Endodermal cell (in vitro differentiated cells): ENCODE results near the gene SCOC. TPM values are rescaled to one million over a fixed set of nuclear protein-coding genes. Genes with fewer than 3 reads are reported as not detected.

Experiments
- DNase-seq: peaks from one replicate; pipeline ENCODE4 v3.0.0-alpha.2; 2017
- H3K27ac ChIP-seq: 2 replicates; pipeline ENCODE4 v1.5.1; 2013; ENCODE audit warnings: mild to moderate bottlenecking, low read depth, low read length, moderate library complexity
- H3K27me3 ChIP-seq: 2 replicates; pipeline ENCODE4 v1.6.1; 2013; ENCODE audit warnings: mild to moderate bottlenecking, low read length, moderate library complexity; ENCODE audit not compliant: insufficient read depth, control insufficient read depth, poor library complexity, severe bottlenecking
- H3K36me3 ChIP-seq: 2 replicates; pipeline ENCODE4 v1.7.0; 2013; ENCODE audit warnings: mild to moderate bottlenecking, low read length, moderate library complexity; ENCODE audit not compliant: control insufficient read depth, insufficient read depth
- H3K4me1 ChIP-seq: one replicate; pipeline ENCODE4 v1.7.0; 2013; ENCODE audit warnings: low read length; ENCODE audit not compliant: control insufficient read depth, insufficient read depth
- H3K4me3 ChIP-seq: 2 replicates; pipeline ENCODE4 v1.5.1; 2013; ENCODE audit warnings: mild to moderate bottlenecking, low read length, moderate library complexity
- H3K9ac ChIP-seq: 2 replicates; pipeline ENCODE4 v1.6.1; 2013; ENCODE audit warnings: mild to moderate bottlenecking, low read length, moderate library complexity; ENCODE audit not compliant: poor library complexity, severe bottlenecking; ENCODE audit errors: extremely low read depth
- H3K9me3 ChIP-seq: 2 replicates; pipeline ENCODE4 v1.6.1; 2013; ENCODE audit warnings: mild to moderate bottlenecking, low read length, moderate library complexity; ENCODE audit not compliant: control insufficient read depth
- H3K27ac Mint-ChIP-seq: 2 replicates; pipeline ENCODE4 v1.8.0; 2020; ENCODE audit warnings: mixed read lengths
- H3K27me3 Mint-ChIP-seq: 2 replicates; pipeline ENCODE4 v1.8.0; 2021; ENCODE audit warnings: mild to moderate bottlenecking, mixed read lengths; ENCODE audit not compliant: insufficient read depth
- H3K36me3 Mint-ChIP-seq: 2 replicates; pipeline ENCODE4 v1.8.0; 2020; ENCODE audit warnings: low read depth, mixed read lengths
- H3K4me1 Mint-ChIP-seq: 2 replicates; pipeline ENCODE4 v1.8.0; 2020; ENCODE audit warnings: mixed read lengths
- H3K4me3 Mint-ChIP-seq: 2 replicates; pipeline ENCODE4 v1.8.0; 2020; ENCODE audit warnings: mild to moderate bottlenecking, moderate library complexity, mixed read lengths
- H3K9me3 Mint-ChIP-seq: 2 replicates; pipeline ENCODE4 v1.8.0; 2020; ENCODE audit warnings: mild to moderate bottlenecking, mixed read lengths
- WGBS, 2 experiments: methylation state at CpG; one replicate each; pipeline versions ENCODE4 v1.1.5 to v1.1.7; 2013; ENCODE audit warnings: missing lambda C conversion rate in 2 of 2, mixed read lengths in 1 of 2; ENCODE audit not compliant: insufficient coverage in 1 of 2, insufficient read length in 1 of 2; 5-methylcytosine and 5-hydroxymethylcytosine counted together
- total RNA-seq, 2 donors: library from RNA; stranded (reverse); fragmentation: NEBNext Ultra II Directional in 1 of 2; extraction: Animal tissue kit (Norgen Biotek cat#: 25700) in 1 of 2; gene quantifications; 2 replicates in 1 of 2; 3 replicates in 1 of 2; pipeline ENCODE4 v1.2.1, GENCODE V29; 2021
- TF ChIP-seq, protein P1 (sequence below): fragments of 200-600 bp; sonication (generic); conservative IDR thresholded peaks from 2 replicates; pipeline ENCODE4 v1.5.0; 2021; ENCODE audit warnings: antibody characterized with exemption, mild to moderate bottlenecking

Gene SCOC
- total RNA-seq, 2 donors from 2014 or later, result 60.8 to 79.9 TPM

DNA sequence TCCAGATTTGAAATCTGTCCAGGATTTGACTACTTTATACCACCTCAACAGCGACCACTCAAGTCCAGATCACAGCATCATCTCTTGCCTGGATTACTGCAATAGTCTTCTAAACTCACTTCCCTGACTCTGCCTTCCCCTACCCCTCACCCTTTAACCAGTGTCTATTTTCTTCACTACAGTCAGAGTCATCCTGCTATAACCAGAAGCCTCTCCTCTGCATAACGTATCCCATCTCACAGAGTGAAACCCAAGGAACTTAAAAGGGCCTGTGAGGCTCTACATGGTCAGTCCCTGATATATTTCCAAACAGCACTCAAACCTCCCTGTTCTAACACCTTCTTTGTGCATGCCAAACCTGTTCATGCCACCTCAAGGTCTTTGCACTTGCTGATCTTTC lies 40.7 kb upstream of the SCOC start:
- no peak overlapping the region for H3K4me3 Mint-ChIP-seq
- WGBS, 2 experiments, result 90 to 100% methylated on average over 1 to 2 of the region's 2 CpGs
- Histone ChIP-seq H3K4me3 (no peak overlapping the region), H3K36me3 (no peaks in the 10 kb centered on the region), H3K9ac (no peak overlapping the region), H3K9me3 (peaks cover 4% of the 10 kb centered on the region), H3K4me1 (no peaks in the 10 kb centered on the region), H3K27me3 (no peaks in the 10 kb centered on the region), H3K27ac (no peak overlapping the region)
- TF ChIP-seq, protein P1, sequence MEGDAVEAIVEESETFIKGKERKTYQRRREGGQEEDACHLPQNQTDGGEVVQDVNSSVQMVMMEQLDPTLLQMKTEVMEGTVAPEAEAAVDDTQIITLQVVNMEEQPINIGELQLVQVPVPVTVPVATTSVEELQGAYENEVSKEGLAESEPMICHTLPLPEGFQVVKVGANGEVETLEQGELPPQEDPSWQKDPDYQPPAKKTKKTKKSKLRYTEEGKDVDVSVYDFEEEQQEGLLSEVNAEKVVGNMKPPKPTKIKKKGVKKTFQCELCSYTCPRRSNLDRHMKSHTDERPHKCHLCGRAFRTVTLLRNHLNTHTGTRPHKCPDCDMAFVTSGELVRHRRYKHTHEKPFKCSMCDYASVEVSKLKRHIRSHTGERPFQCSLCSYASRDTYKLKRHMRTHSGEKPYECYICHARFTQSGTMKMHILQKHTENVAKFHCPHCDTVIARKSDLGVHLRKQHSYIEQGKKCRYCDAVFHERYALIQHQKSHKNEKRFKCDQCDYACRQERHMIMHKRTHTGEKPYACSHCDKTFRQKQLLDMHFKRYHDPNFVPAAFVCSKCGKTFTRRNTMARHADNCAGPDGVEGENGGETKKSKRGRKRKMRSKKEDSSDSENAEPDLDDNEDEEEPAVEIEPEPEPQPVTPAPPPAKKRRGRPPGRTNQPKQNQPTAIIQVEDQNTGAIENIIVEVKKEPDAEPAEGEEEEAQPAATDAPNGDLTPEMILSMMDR, result no peak
- H3K9me3 Mint-ChIP-seq, result no peaks in the 10 kb centered on the region
- no peaks in the 10 kb centered on the region for H3K27me3 Mint-ChIP-seq
- H3K4me1 Mint-ChIP-seq, result no peaks in the 10 kb centered on the region
- H3K36me3 Mint-ChIP-seq, result no peaks in the 10 kb centered on the region
- H3K27ac Mint-ChIP-seq, result no peak overlapping the region
- no peak for DNase-seq

DNA sequence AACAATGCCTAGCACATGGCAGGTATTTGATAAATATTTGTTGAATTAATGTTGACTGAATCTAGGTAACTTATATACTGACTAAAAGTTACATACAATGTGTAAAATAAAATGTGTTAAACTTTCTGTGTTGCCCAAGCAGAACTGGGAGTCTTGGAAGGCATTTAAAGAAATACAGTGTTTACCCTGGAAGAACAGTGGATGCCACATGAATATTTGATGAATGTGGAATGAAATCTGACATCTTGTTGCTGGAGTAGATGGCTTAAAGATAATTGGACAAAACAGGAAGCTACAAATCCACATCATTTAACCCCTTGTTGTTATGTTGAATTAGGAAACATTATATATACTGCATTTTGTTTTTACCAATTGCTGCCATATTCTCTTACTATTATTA lies 39.9 kb upstream of the SCOC start:
- no peak overlapping the region for H3K27ac ChIP-seq
- Mint-ChIP-seq H3K27ac (no peak overlapping the region), H3K9me3 (no peaks in the 10 kb centered on the region), H3K4me3 (no peak overlapping the region), H3K27me3 (no peaks in the 10 kb centered on the region), H3K4me1 (no peaks in the 10 kb centered on the region), H3K36me3 (no peaks in the 10 kb centered on the region)
- no peak overlapping the region for H3K9ac ChIP-seq
- no peaks in the 10 kb centered on the region for H3K4me1 ChIP-seq
- no peaks in the 10 kb centered on the region for H3K36me3 ChIP-seq
- DNase-seq, result no peak
- H3K9me3 ChIP-seq, result peaks cover 4% of the 10 kb centered on the region
- H3K4me3 ChIP-seq, result no peak overlapping the region
- no peaks in the 10 kb centered on the region for H3K27me3 ChIP-seq
- TF ChIP-seq, protein P1, result no peak

DNA sequence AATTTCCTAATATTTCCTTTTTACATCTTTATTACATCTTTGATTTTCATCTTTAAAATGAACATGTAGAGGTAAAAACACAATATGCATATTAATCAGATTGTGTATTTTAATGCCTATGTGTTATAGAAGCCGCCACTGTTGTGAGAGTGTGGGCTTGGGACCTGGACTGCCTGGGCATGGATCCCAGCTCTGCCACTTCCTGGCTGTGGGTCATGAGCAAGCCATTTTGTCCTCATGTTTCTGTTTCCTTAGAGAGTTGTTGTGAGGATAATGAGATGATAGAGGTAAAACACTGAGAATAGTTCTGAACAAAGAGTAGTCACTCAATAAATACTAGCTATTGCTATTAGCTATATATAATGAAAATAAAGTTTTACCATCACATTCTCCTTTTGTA lies 38.4 kb upstream of the SCOC start:
- H3K4me3 ChIP-seq, result no peak overlapping the region
- H3K27me3 ChIP-seq, result no peaks in the 10 kb centered on the region
- no peak overlapping the region for H3K4me3 Mint-ChIP-seq

More for the DNA sequence above, 38.4 kb upstream of the SCOC start:
- no peak for DNase-seq
- H3K9ac ChIP-seq, result no peak overlapping the region
- H3K36me3 ChIP-seq, result no peaks in the 10 kb centered on the region
- Mint-ChIP-seq H3K27me3 (no peaks in the 10 kb centered on the region), H3K27ac (no peak overlapping the region), H3K4me1 (no peaks in the 10 kb centered on the region), H3K36me3 (no peaks in the 10 kb centered on the region), H3K9me3 (no peaks in the 10 kb centered on the region)
- WGBS, 2 experiments, result 97% methylated on average over 1 of the region's 1 CpG; no CpG with 5 or more reads in 1 of the 2 experiments
- TF ChIP-seq, protein P1, result no peak
- no peaks in the 10 kb centered on the region for H3K4me1 ChIP-seq
- H3K27ac ChIP-seq, result no peak overlapping the region
- H3K9me3 ChIP-seq, result peaks cover 4% of the 10 kb centered on the region
